Measurements from ENCODE around the gene PREX1.

DNA sequence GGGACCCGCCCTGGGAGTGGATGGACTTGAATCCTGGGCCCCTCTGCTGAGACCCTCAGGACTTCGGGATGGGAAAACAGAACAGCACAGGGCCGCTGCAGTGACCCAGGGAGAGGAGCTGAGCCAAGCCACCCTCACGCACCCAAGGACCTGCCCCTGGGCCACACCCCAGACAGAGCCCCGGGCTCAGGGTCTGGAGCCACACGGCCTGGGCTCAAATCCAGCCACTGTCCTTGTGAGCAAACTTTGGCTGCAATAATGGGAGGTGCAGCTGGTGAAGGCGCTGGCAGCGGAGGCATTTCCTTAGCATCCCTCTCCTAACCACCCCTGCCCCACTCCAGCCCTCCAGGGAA lies 207.7 kb downstream of the PREX1 start:
- TF ChIP-seq, protein P1, sequence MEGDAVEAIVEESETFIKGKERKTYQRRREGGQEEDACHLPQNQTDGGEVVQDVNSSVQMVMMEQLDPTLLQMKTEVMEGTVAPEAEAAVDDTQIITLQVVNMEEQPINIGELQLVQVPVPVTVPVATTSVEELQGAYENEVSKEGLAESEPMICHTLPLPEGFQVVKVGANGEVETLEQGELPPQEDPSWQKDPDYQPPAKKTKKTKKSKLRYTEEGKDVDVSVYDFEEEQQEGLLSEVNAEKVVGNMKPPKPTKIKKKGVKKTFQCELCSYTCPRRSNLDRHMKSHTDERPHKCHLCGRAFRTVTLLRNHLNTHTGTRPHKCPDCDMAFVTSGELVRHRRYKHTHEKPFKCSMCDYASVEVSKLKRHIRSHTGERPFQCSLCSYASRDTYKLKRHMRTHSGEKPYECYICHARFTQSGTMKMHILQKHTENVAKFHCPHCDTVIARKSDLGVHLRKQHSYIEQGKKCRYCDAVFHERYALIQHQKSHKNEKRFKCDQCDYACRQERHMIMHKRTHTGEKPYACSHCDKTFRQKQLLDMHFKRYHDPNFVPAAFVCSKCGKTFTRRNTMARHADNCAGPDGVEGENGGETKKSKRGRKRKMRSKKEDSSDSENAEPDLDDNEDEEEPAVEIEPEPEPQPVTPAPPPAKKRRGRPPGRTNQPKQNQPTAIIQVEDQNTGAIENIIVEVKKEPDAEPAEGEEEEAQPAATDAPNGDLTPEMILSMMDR (IDR thresholded peaks at IDR 0.05), result no peak
- no peak for TF ChIP-seq POLR2A (IDR thresholded peaks at IDR 0.05)
